Psoas muscle (tissue), 8 donors: ENCODE measurements around the gene DLGAP1. TPM values are rescaled to one million over a fixed set of nuclear protein-coding genes. Genes with fewer than 3 reads are reported as not detected.

Source experiments
- ATAC-seq, 4 donors: fragments of 200-7000 bp; cut with Tn5 transposase; one replicate each; pipeline ENCODE4 v1.9.1; 2020; ENCODE audit warnings: moderate library complexity in 3 of 4, mild to moderate bottlenecking in 2 of 4
- DNase-seq, 2 donors: peaks; one replicate each; pipeline ENCODE4 v3.0.0-alpha.2; 2020
- H3K27ac ChIP-seq: fragments of 200-600 bp; one replicate; pipeline ENCODE4 v1.8.0; 2022
- H3K27me3 ChIP-seq, 3 donors: fragments of 200-600 bp in 1 of 3; one replicate each; pipeline versions ENCODE4 v1.6.1 to v1.8.0; 2013 to 2022; ENCODE audit warnings: low read length in 2 of 3, mild to moderate bottlenecking in 2 of 3, moderate library complexity in 1 of 3; ENCODE audit not compliant: insufficient read depth in 3 of 3
- H3K36me3 ChIP-seq, 2 donors: fragments of 200-600 bp in 1 of 2; one replicate each; pipeline versions ENCODE4 v1.6.1 to v1.8.0; 2013 to 2022; ENCODE audit warnings: low read depth in 1 of 2, mild to moderate bottlenecking in 1 of 2, moderate library complexity in 1 of 2; ENCODE audit not compliant: insufficient read depth in 1 of 2
- H3K4me1 ChIP-seq: fragments of 200-600 bp; one replicate; pipeline ENCODE4 v1.8.0; 2022
- H3K4me3 ChIP-seq: fragments of 200-600 bp; one replicate; pipeline ENCODE4 v1.8.0; 2022; ENCODE audit warnings: mild to moderate bottlenecking
- H3K9me3 ChIP-seq: fragments of 200-600 bp; one replicate; pipeline ENCODE4 v1.8.0; 2022
- CTCF ChIP-seq: fragments of 200-600 bp; IDR thresholded peaks from one replicate; pipeline ENCODE4 v1.8.0; 2022; ENCODE audit warnings: antibody characterized with exemption
- WGBS, 3 donors: extraction: QIAGEN DNeasy Blood & Tissue Kit; methylation state at CpG; one replicate each; pipeline versions ENCODE4 v1.1.6 to v1.1.7; 2013; 5-methylcytosine and 5-hydroxymethylcytosine counted together
- intact Hi-C, 2 donors: fragments of 100-400 bp; cut with DNase I; formaldehyde crosslinking; loops; one replicate each; pipeline versions ENCODE4 v1.11.0 to v1.14.2; 2022
- polyA plus RNA-seq, 3 donors: library from polyadenylated mRNA; stranded (reverse); fragments of 200-250 nt; gene quantifications; one replicate each; pipeline ENCODE4 v1.2.3, GENCODE V29; 2013
- total RNA-seq, 4 donors: library from RNA; stranded (reverse); fragmentation: NEBNext Ultra II Directional in 2 of 4; extraction: Animal tissue kit (Norgen Biotek cat#: 25700) in 2 of 4; gene quantifications; one replicate each; pipeline versions ENCODE4 v1.2.1 to v1.2.4, GENCODE V29; 2021 to 2023
- donor health status: healthy with polysubstance abuse.
- donor health status: DM: no; HTN: no; CAD: no; lungs with moderate emphysema.
- donor health status: Bipolar disorder and iron deficiency.
- donor health status: healthy.
- donor health status: DM: yes; HTN: yes; CAD: no.
- donor health status: DM: no; HTN: no; CAD: no.
- donor health status: DM: no; HTN: no; CAD: no.
- donor health status: DM: yes; HTN: yes; CAD: no.

DLGAP1 gene
- total and polyA plus RNA-seq, 7 donors: 0.09 to 0.26 (median 0.16) TPM; not detected in 1

- H3K4me1 ChIP-seq: no peaks in the 10 kb centered on the region
- intact Hi-C loops: no loop called here
- peaks cover 4% of the 10 kb centered on the region for H3K9me3 ChIP-seq
- H3K4me3 ChIP-seq: no peak overlapping the region
- no peak overlapping the region for H3K27ac ChIP-seq
- no peaks in the 10 kb centered on the region for H3K36me3 ChIP-seq
- DNase-seq (no peak), ATAC-seq (no peak)
- WGBS, 3 donors: 86 to 91% (median 88%) methylated on average over 3 of the region's 3 CpGs
- no peaks in the 10 kb centered on the region for H3K27me3 ChIP-seq
- TF ChIP-seq CTCF: no peak
Observed at GRCh38 chr18:3855966-3856365, 599.1 kb downstream of the DLGAP1 start.

- WGBS, 3 donors: 69 to 77% (median 74%) methylated on average over 2 of the region's 2 CpGs
- intact Hi-C loops: no loop called here
Observed at GRCh38 chr18:3852321-3852720, 602.8 kb downstream of the DLGAP1 start.

GRCh38 chr18:3851159-3851558 lies 603.9 kb downstream of the DLGAP1 start:
- intact Hi-C loops: no loop called here
- WGBS, 3 donors: 76 to 91% (median 83%) methylated on average over 2 of the region's 2 CpGs
- Histone ChIP-seq H3K4me1 (no peaks in the 10 kb centered on the region), H3K4me3 (no peak overlapping the region), H3K27me3 (no peaks in the 10 kb centered on the region), H3K27ac (no peak overlapping the region), H3K36me3 (no peaks in the 10 kb centered on the region), H3K9me3 (peaks cover 4% of the 10 kb centered on the region)
- ATAC-seq: no peak
- no peak for DNase-seq
- no peak for TF ChIP-seq CTCF

More at GRCh38 chr18:3852321-3852720, 602.8 kb downstream of the DLGAP1 start:
- H3K9me3 ChIP-seq: peaks cover 4% of the 10 kb centered on the region
- no peaks in the 10 kb centered on the region for H3K27me3 ChIP-seq
- TF ChIP-seq CTCF: no peak
- H3K4me1 ChIP-seq: no peaks in the 10 kb centered on the region
- ATAC-seq: no peak
- H3K36me3 ChIP-seq: no peaks in the 10 kb centered on the region
- no peak overlapping the region for H3K4me3 ChIP-seq
- DNase-seq: no peak
- H3K27ac ChIP-seq: no peak overlapping the region

GRCh38 chr18:3848316-3848715 lies 606.8 kb downstream of the DLGAP1 start:
- DNase-seq: no peak
- Histone ChIP-seq H3K27ac (no peak overlapping the region), H3K36me3 (no peaks in the 10 kb centered on the region), H3K4me1 (no peaks in the 10 kb centered on the region), H3K9me3 (peaks cover 4% of the 10 kb centered on the region), H3K27me3 (no peaks in the 10 kb centered on the region), H3K4me3 (no peak overlapping the region)
- intact Hi-C loops: no loop called here
- TF ChIP-seq CTCF: no peak
- ATAC-seq: no peak
- 83 to 88% (median 85%) methylated on average over 3 of the region's 3 CpGs for WGBS, 3 donors

GRCh38 chr18:3845161-3845560 lies 609.9 kb downstream of the DLGAP1 start:
- Histone ChIP-seq H3K4me1 (no peaks in the 10 kb centered on the region), H3K36me3 (no peaks in the 10 kb centered on the region), H3K27me3 (no peaks in the 10 kb centered on the region), H3K27ac (no peak overlapping the region), H3K4me3 (no peak overlapping the region), H3K9me3 (no peaks in the 10 kb centered on the region)
- no peak for DNase-seq
- ATAC-seq: no peak
- no peak for TF ChIP-seq CTCF
- WGBS, 3 donors: 66 to 79% (median 69%) methylated on average over 2 of the region's 2 CpGs
- intact Hi-C loops: no loop called here
